Measurements from ENCODE around the gene NEXN. TPM values are rescaled to one million over a fixed set of nuclear protein-coding genes. Genes with fewer than 3 reads are reported as not detected.

NEXN gene
- total and polyA plus RNA-seq, 7 donors = 31.6 to 541 (median 321) TPM

DNA sequence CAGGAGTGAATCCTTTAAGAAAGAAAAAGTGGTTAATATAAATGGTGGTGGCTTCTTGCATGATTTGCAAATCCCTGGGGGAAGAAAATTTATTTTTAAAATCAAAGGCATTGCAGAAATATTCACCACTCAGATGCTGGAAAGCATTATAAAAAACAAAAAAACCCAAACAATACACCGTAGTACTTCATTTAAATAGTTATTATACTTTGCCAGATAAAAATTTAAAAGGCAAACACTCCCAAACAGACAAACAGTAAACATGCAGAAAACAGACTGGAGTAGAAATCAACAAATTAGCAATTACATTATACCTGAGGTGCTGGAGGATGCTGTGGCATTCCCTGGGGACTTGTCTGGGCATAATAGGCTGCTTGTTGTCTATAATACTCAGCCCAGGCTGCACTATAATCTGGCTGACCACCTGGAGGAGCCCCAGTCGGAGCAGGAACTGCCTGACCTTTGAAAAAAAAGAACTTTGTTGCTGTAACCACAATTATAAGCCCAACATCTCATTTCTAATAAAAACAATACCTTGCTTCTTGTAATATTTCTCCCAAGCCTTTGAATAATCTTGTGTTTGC is 60.5 kb downstream of the NEXN start:
- Histone ChIP-seq H3K4me3 (no peak overlapping the region), H3K27me3 (ENCODE audit: insufficient read depth in 3 of 3, low read length in 2 of 3) (no peaks in the 10 kb centered on the region), H3K9me3 (no peaks in the 10 kb centered on the region), H3K36me3 (ENCODE audit: insufficient read depth in 1 of 2, low read depth in 1 of 2) (peaks cover 3 to 100% of the 10 kb centered on the region in 2 donors), H3K4me1 (peaks cover 3% of the 10 kb centered on the region), H3K27ac (peak overlapping the region; percentile 14)
- ATAC-seq (peak; percentile 50 to 58 (median 51)), DNase-seq (no peak)
- intact Hi-C loops (cut with DNase I) = no loop called here
- WGBS, 3 donors = 30 to 35% (median 31%) methylated on average over 2 of the region's 2 CpGs
- TF ChIP-seq, protein P1, sequence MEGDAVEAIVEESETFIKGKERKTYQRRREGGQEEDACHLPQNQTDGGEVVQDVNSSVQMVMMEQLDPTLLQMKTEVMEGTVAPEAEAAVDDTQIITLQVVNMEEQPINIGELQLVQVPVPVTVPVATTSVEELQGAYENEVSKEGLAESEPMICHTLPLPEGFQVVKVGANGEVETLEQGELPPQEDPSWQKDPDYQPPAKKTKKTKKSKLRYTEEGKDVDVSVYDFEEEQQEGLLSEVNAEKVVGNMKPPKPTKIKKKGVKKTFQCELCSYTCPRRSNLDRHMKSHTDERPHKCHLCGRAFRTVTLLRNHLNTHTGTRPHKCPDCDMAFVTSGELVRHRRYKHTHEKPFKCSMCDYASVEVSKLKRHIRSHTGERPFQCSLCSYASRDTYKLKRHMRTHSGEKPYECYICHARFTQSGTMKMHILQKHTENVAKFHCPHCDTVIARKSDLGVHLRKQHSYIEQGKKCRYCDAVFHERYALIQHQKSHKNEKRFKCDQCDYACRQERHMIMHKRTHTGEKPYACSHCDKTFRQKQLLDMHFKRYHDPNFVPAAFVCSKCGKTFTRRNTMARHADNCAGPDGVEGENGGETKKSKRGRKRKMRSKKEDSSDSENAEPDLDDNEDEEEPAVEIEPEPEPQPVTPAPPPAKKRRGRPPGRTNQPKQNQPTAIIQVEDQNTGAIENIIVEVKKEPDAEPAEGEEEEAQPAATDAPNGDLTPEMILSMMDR (IDR thresholded peaks at IDR 0.05) = peak; percentile 19

DNA sequence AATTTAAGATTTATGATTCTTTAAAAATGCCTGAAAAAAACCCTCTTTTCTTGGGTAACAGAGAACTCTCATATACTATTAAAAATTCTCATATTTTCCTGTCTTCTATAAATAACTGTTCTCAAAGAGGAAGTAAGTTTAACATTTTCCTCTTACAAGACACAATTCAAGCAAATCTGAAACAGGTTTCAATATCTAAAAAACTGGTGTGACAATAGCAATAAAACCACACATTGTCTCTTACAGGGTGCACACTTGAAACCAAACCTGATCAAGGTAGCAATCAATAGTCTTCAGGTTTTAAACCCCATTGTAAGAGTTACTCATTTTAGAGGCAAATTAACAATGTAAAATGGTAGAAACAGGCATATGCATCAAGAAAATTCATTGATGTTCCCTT is 62.4 kb downstream of the NEXN start:
- H3K36me3 ChIP-seq (ENCODE audit: insufficient read depth in 1 of 2, low read depth in 1 of 2) = peaks cover 9 to 100% of the 10 kb centered on the region in 2 donors

GRCh38 chr1:77951328-77951727 is 62.9 kb downstream of the NEXN start:
- Histone ChIP-seq H3K36me3 (ENCODE audit: insufficient read depth in 1 of 2, low read depth in 1 of 2) (peaks cover 9 to 100% of the 10 kb centered on the region in 2 donors), H3K27ac (no peak overlapping the region), H3K4me3 (no peak overlapping the region), H3K27me3 (ENCODE audit: insufficient read depth in 3 of 3, low read length in 2 of 3) (no peaks in the 10 kb centered on the region), H3K4me1 (peaks cover 3% of the 10 kb centered on the region), H3K9me3 (no peaks in the 10 kb centered on the region)
- TF ChIP-seq, protein P1 (IDR thresholded peaks at IDR 0.05) = no peak
- 98 to 100% (median 100%) methylated on average over 1 of the region's 1 CpG for WGBS, 3 donors
- ATAC-seq = no peak
- intact Hi-C loops (cut with DNase I) = no loop called here
- no peak for DNase-seq

More for the DNA sequence above, 62.4 kb downstream of the NEXN start:
- DNase-seq (no peak), ATAC-seq (no peak)
- no peak overlapping the region for H3K4me3 ChIP-seq
- no peaks in the 10 kb centered on the region for H3K27me3 ChIP-seq (ENCODE audit: insufficient read depth in 3 of 3, low read length in 2 of 3)
- TF ChIP-seq, protein P1 (IDR thresholded peaks at IDR 0.05) = no peak
- H3K4me1 ChIP-seq = peaks cover 3% of the 10 kb centered on the region
- H3K27ac ChIP-seq = no peak overlapping the region
- no peaks in the 10 kb centered on the region for H3K9me3 ChIP-seq
- intact Hi-C loops (cut with DNase I) = no loop called here

GRCh38 chr1:77953907-77954306 is 65.5 kb downstream of the NEXN start:
- intact Hi-C loops (cut with DNase I) = no loop called here

More at GRCh38 chr1:77953907-77954306, 65.5 kb downstream of the NEXN start:
- peaks cover 3% of the 10 kb centered on the region for H3K4me1 ChIP-seq
- H3K9me3 ChIP-seq = no peaks in the 10 kb centered on the region
- H3K27me3 ChIP-seq (ENCODE audit: insufficient read depth in 3 of 3, low read length in 2 of 3) = no peaks in the 10 kb centered on the region
- H3K36me3 ChIP-seq (ENCODE audit: insufficient read depth in 1 of 2, low read depth in 1 of 2) = peaks cover 14 to 100% of the 10 kb centered on the region in 2 donors
- WGBS, 3 donors = 91 to 97% (median 96%) methylated on average over 3 of the region's 3 CpGs
- ATAC-seq (no peak), DNase-seq (no peak)
- H3K4me3 ChIP-seq = no peak overlapping the region
- no peak overlapping the region for H3K27ac ChIP-seq
- TF ChIP-seq, protein P1 (IDR thresholded peaks at IDR 0.05) = no peak

Data from psoas muscle (tissue), 8 donors.